ENCODE measurements around the gene KRT13. TPM values are rescaled to one million over a fixed set of nuclear protein-coding genes. Genes with fewer than 3 reads are reported as not detected.

KRT13 gene
- total and polyA plus RNA-seq, 10 of the 15 experiments (the other 5 are each of a cell fraction or from before 2014, with no cell fraction given): not detected

DNA sequence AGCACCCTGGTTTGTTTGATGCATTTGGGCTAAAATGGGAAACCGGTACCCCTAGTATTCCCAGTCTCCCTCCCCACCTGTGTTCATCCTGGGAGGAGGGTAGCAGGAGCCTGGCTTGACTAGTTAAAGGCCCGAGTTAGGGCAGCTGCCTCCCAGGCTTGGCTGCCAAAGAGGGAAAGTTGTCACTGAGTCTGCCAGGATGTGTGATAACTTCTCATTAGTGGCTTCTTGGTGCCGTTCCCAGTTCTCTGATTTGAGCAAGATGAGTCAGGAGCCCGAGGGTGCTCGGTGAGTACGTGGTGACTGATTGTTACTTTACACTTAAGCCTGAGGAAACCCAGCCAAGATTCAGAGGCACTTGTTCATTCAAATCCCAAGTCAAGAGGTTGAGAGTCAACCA lies 40.7 kb downstream of the KRT13 start:
- intact Hi-C loops (cut with micrococcal nuclease; ENCODE audit: unreplicated experiment): no loop called here
- Histone ChIP-seq H3K4me2 (ENCODE audit: control insufficient read depth, insufficient read depth) (no peak overlapping the region), H3K27me3 (replicated peaks in 1 of 2; ENCODE audit: control insufficient read depth in 2 of 2, insufficient read depth in 2 of 2, low read length in 1 of 2) (no peaks in the 10 kb centered on the region; a peak in 2 of 4 replicates), H3K79me2 (ENCODE audit: control insufficient read depth, insufficient read depth, low read length) (no peaks in the 10 kb centered on the region), H4K20me1 (ENCODE audit: control insufficient read depth, insufficient read depth) (no peaks in the 10 kb centered on the region), H3K4me1 (ENCODE audit: control insufficient read depth, insufficient read depth, low read length) (no peaks in the 10 kb centered on the region), H2AFZ (ENCODE audit: control insufficient read depth, low read depth, low read length) (no peak overlapping the region), H3K9ac (ENCODE audit: control insufficient read depth, insufficient read depth, low read length) (no peak overlapping the region), H3K4me3 (no peak overlapping the region), H3K36me3 (ENCODE audit: control insufficient read depth in 2 of 2, insufficient read depth in 2 of 2, low read length in 1 of 2) (no peaks in the 10 kb centered on the region), H3K9me3 (replicated peaks; ENCODE audit: control insufficient read depth, insufficient read depth, low read length) (no peaks in the 10 kb centered on the region), H3K27ac (ENCODE audit: control insufficient read depth, insufficient read depth) (no peak overlapping the region)
- SMC1A ChIA-PET (ENCODE audit: uncharacterized antibody, unreplicated experiment): no interaction called here
- no TSS peak for BruUV-seq (replicated peaks)
- in situ Hi-C loops (cut with MboI): no loop called here
- DNase-seq (ENCODE audit: low read depth, low spot score) (no peak), ATAC-seq (no peak), FAIRE-seq (no peak)
- TF ChIP-seq NR2C1 (IDR thresholded peaks at IDR 0.05) (no peak), ELK1 (IDR thresholded peaks at IDR 0.05; ENCODE audit: low read depth, low read length) (no peak), FOXK2 (IDR thresholded peaks at IDR 0.05) (no peak), MYB (IDR thresholded peaks at IDR 0.05; ENCODE audit: borderline replicate concordance, low read depth, low read length) (no peak), NFXL1 (IDR thresholded peaks at IDR 0.05; ENCODE audit: borderline replicate concordance) (no peak), WRNIP1 (IDR thresholded peaks at IDR 0.05; ENCODE audit: borderline replicate concordance, low read depth, low read length) (no peak), ZNF384 (IDR thresholded peaks at IDR 0.05; ENCODE audit: borderline replicate concordance, low read depth, low read length) (no peak), SMARCA5 (IDR thresholded peaks at IDR 0.05) (no peak), NRF1 (conservative IDR thresholded peaks at IDR 0.05; ENCODE audit: low read depth, low read length) (no peak)
- TF ChIP-seq, protein P1, sequence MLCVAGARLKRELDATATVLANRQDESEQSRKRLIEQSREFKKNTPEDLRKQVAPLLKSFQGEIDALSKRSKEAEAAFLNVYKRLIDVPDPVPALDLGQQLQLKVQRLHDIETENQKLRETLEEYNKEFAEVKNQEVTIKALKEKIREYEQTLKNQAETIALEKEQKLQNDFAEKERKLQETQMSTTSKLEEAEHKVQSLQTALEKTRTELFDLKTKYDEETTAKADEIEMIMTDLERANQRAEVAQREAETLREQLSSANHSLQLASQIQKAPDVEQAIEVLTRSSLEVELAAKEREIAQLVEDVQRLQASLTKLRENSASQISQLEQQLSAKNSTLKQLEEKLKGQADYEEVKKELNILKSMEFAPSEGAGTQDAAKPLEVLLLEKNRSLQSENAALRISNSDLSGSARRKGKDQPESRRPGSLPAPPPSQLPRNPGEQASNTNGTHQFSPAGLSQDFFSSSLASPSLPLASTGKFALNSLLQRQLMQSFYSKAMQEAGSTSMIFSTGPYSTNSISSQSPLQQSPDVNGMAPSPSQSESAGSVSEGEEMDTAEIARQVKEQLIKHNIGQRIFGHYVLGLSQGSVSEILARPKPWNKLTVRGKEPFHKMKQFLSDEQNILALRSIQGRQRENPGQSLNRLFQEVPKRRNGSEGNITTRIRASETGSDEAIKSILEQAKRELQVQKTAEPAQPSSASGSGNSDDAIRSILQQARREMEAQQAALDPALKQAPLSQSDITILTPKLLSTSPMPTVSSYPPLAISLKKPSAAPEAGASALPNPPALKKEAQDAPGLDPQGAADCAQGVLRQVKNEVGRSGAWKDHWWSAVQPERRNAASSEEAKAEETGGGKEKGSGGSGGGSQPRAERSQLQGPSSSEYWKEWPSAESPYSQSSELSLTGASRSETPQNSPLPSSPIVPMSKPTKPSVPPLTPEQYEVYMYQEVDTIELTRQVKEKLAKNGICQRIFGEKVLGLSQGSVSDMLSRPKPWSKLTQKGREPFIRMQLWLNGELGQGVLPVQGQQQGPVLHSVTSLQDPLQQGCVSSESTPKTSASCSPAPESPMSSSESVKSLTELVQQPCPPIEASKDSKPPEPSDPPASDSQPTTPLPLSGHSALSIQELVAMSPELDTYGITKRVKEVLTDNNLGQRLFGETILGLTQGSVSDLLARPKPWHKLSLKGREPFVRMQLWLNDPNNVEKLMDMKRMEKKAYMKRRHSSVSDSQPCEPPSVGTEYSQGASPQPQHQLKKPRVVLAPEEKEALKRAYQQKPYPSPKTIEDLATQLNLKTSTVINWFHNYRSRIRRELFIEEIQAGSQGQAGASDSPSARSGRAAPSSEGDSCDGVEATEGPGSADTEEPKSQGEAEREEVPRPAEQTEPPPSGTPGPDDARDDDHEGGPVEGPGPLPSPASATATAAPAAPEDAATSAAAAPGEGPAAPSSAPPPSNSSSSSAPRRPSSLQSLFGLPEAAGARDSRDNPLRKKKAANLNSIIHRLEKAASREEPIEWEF (IDR thresholded peaks at IDR 0.05; ENCODE audit: insufficient replicate concordance, low read depth, low read length): no peak
- RAD21 ChIA-PET (ENCODE audit: unreplicated experiment): no interaction called here
- WGBS (ENCODE audit: insufficient coverage, insufficient replicate concordance, low lambda C conversion rate, missing lambda C conversion rate): 1% methylated on average over 6 of the region's 6 CpGs
- POLR2A ChIA-PET: no interaction called here
- CTCF ChIA-PET: no interaction called here
